ENCODE measurements around the gene VWA1.

DNA sequence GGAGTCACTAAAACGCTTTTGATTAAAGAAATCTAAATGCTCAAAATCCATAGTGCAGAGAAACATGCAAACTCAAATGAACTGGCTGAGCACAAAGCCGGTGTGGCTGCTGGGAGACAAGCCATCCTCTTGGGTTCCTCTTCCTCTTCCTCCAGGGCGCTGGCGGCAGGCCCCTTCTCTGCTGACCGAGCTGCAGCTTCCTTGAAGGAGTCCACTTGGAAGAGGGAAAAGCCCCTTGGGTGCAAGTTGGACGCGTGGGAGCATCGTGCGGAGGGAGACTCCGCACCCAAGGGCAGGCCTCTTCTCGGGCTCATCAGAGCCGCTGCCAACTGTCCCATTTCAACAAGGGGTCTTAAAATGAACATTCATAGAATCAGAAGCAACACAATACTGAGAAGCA is 44.3 kb upstream of the VWA1 start:
- TF ChIP-seq ZNF274 (IDR thresholded peaks at IDR 0.05; ENCODE audit: low read depth, low read length) (no peak), YY1 (IDR thresholded peaks at IDR 0.05; ENCODE audit: insufficient read depth, insufficient read length) (no peak), SUZ12 (IDR thresholded peaks at IDR 0.05; ENCODE audit: extremely low read depth, insufficient read depth, insufficient read length) (no peak)

Measured in NT2/D1 (cell line).